ENCODE results near the gene KRT79.

DNA sequence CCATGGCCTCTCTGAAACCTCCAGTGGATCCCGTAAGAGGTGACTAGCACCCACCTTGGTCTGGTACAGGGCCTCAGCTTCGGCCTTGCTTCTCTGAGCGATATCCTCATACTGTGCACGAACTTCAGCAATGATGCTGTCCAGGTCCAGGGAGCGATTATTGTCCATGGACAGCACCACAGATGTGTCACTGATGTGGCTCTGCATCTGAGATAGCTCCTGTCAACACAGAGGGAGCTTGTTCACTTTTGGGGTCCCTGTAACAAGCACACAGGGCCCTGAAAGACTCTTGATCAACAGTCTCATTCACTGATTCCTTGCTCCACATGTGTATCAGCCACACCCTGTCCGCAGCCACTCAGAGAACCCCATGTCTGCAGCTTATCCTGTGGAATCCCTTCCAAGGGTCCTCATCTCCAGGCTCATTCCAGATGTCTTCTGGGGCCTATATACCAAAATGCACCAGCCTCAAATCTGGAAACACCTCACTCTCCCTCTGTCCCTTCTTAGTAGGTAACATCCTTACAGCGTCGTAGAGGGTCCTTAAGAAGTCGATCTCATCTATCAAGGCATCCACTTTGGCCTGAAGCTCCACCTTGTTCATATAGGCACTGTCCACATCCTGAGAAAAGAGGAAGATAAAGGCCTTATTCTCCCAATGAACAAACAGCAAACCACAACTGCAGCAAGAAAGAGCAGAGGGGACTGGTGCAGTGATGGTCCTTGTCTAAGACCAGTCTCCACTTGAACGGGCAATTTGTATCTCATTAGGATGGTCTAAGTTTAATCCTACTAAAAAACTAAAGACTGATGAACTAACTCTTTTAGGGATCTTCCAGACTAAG is 41.7 kb downstream of the KRT79 start:
- TF ChIP-seq, protein P1, sequence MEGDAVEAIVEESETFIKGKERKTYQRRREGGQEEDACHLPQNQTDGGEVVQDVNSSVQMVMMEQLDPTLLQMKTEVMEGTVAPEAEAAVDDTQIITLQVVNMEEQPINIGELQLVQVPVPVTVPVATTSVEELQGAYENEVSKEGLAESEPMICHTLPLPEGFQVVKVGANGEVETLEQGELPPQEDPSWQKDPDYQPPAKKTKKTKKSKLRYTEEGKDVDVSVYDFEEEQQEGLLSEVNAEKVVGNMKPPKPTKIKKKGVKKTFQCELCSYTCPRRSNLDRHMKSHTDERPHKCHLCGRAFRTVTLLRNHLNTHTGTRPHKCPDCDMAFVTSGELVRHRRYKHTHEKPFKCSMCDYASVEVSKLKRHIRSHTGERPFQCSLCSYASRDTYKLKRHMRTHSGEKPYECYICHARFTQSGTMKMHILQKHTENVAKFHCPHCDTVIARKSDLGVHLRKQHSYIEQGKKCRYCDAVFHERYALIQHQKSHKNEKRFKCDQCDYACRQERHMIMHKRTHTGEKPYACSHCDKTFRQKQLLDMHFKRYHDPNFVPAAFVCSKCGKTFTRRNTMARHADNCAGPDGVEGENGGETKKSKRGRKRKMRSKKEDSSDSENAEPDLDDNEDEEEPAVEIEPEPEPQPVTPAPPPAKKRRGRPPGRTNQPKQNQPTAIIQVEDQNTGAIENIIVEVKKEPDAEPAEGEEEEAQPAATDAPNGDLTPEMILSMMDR (IDR thresholded peaks at IDR 0.05), result no peak
- TF ChIP-seq POLR2A (IDR thresholded peaks at IDR 0.05) (no peak), POLR2AphosphoS5 (IDR thresholded peaks at IDR 0.05) (no peak)
